ENCODE measurements around the gene MCMBP.

Gene MCMBP

GRCh38 chr10:119782981-119783664 is 89.5 kb downstream of the MCMBP start:
- no peak for DNase-seq (ENCODE audit: low spot score)

- no peak for DNase-seq (ENCODE audit: low spot score)
Observed at GRCh38 chr10:119781498-119781897, 91.1 kb downstream of the MCMBP start.

- DNase-seq (ENCODE audit: low spot score): no peak
Observed at GRCh38 chr10:119780879-119781480, 91.7 kb downstream of the MCMBP start.

All from germinal center (tissue), 1 donor.